Esophagus (tissue), 2 donors: ENCODE data around the gene GLI2. TPM values are rescaled to one million over a fixed set of nuclear protein-coding genes. Genes with fewer than 3 reads are reported as not detected.
A peak's percentile ranks its signal among the peaks of the same experiment; 100 is the strongest.

Experiments
- H3K27ac ChIP-seq, 2 donors: one replicate each; pipeline ENCODE4 v1.5.1; 2013; ENCODE audit warnings: low read depth in 2 of 2, mild to moderate bottlenecking in 2 of 2, inconsistent platforms in 1 of 2, low read length in 1 of 2, moderate library complexity in 1 of 2
- H3K27me3 ChIP-seq, 2 donors: one replicate each; pipeline ENCODE4 v1.6.1; 2013; ENCODE audit warnings: low read length in 2 of 2, control low read depth in 1 of 2, mild to moderate bottlenecking in 1 of 2; ENCODE audit not compliant: insufficient read depth in 2 of 2, control insufficient read depth in 1 of 2
- H3K36me3 ChIP-seq, 2 donors: one replicate each; pipeline ENCODE4 v1.6.1; 2013; ENCODE audit warnings: low read length in 1 of 2; ENCODE audit not compliant: control insufficient read depth in 2 of 2, insufficient read depth in 2 of 2
- H3K4me1 ChIP-seq, 2 donors: one replicate each; pipeline ENCODE4 v1.6.1; 2013; ENCODE audit warnings: low read length in 1 of 2; ENCODE audit not compliant: control insufficient read depth in 2 of 2, insufficient read depth in 2 of 2
- H3K4me3 ChIP-seq, 2 donors: one replicate each; pipeline ENCODE4 v1.5.1; 2013; ENCODE audit warnings: low read length in 2 of 2, mild to moderate bottlenecking in 2 of 2, low read depth in 1 of 2, moderate library complexity in 1 of 2
- H3K9me3 ChIP-seq, 2 donors: one replicate each; pipeline ENCODE4 v1.6.1; 2013; ENCODE audit warnings: mild to moderate bottlenecking in 2 of 2, low read depth in 1 of 2, low read length in 1 of 2, moderate library complexity in 1 of 2; ENCODE audit not compliant: control insufficient read depth in 2 of 2, insufficient read depth in 1 of 2
- WGBS, 2 donors: extraction: QIAGEN DNeasy Blood & Tissue Kit; methylation state at CpG; one replicate each; pipeline ENCODE4 v1.1.7; 2013; 5-methylcytosine and 5-hydroxymethylcytosine counted together
- polyA plus RNA-seq, 2 donors: library from polyadenylated mRNA; stranded (reverse); fragments of 200-250 nt; gene quantifications; one replicate each; pipeline ENCODE4 v1.2.3, GENCODE V29; 2013
- donor health status: healthy with polysubstance abuse.
- donor health status: Bipolar disorder and iron deficiency.

The GLI2 gene
- polyA plus RNA-seq, 2 donors: 0.31 to 0.35 TPM

DNA sequence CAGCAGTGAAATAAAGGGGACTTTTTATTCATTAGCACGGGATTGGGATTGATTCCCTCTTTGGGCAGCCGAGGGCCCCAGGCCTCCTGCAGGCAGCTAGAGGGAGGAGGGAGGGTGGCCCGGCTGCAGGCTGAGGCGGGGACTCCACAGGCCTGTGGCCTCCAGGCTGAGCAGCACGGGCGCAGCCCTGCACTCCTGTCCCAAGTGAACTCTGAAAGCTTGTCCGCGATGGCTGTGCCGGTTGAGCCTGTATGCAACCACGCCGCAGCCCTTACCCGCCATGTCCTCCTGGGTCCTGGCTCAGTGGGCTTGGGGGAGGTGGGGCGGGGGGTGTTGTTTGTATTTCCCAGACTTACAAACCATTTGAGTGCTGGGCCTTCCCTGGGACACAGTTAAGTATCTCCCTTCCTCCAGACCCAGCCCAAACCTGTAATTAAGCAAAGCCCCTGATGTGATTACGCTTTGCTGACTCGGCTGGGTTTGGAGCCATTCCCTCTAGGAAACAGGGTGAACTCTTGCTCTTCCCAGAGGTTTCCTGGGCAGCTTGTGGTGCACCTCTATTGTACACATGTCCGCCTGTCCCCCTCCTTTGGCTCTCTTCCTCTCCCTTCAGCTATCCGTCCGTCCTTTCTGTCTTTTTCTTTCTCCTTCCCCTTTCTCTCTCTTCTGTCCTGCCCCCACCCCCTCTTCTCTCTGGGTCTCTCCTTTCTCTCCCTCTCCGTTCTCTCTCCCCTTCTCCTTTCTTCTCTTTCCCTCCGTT lies 5.3 kb downstream of the GLI2 start:
- H3K9me3 ChIP-seq: no peaks in the 10 kb centered on the region
- H3K4me1 ChIP-seq: peaks cover 5 to 11% of the 10 kb centered on the region in 2 donors
- H3K27me3 ChIP-seq: peaks cover 0 to 3% of the 10 kb centered on the region in 2 donors
- 48 to 55% methylated on average over 20 of the region's 20 CpGs for WGBS, 2 donors
- no peaks in the 10 kb centered on the region for H3K36me3 ChIP-seq
- H3K27ac ChIP-seq: no peak overlapping the region
- peak overlapping the region in 1 of 2 donors; percentile 41 for H3K4me3 ChIP-seq

DNA sequence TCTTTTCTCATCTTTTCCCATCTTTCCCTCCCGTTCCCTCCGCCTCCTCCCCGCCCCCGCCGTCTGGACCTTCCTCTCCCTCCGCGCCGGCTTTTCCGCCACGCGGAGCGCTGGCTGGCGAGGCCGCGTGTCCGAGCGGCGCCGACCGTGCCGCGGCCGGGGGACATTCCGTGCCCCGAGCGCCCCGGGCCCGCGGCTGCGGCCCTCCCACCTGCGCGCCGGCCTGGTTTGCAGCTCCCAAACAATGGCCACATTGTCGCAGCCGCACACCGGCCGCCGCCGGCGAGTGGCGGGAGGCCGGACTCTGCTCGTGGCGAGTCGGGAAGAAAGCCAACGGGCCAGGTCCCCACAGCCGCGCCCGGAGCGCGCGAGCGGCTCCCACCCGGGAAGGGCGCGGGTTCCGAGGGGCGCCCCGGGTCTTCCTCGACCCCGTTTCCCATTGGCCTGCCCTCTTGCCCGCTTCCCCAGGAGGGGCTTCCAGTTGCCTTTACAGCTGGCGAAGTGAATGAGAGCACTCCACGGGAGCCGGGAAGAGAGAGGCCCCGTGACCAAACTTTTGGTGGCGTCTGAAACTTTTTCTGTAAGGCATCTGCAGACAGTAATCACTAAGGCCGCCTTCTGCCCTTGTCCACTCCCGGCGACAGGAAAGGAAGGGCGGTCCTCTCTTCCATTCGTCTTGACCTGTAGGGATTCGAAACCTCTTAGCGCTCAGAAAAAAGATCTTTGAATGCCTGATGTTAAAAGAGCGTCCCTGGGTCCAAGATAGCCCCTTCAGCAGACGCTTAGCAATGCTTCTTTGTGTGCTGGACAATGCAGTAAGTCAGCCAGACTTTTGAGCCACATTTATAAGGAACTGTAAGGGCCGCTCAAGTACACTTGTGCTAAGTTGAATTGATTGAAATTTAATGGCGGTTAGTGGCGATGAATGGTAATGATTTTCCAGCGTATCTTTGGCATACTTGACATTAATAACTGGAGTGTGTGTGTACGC lies 6.2 kb downstream of the GLI2 start:
- no peak overlapping the region for H3K27ac ChIP-seq
- H3K4me3 ChIP-seq: peak overlapping the region in 1 of 2 donors; percentile 41
- H3K9me3 ChIP-seq: no peaks in the 10 kb centered on the region
- WGBS, 2 donors: 19 to 21% methylated on average over 68 to 81 of the region's 81 CpGs
- peaks cover 0 to 3% of the 10 kb centered on the region in 2 donors for H3K27me3 ChIP-seq
- H3K4me1 ChIP-seq: peaks cover 4% of the 10 kb centered on the region in 2 donors
- H3K36me3 ChIP-seq: no peaks in the 10 kb centered on the region

DNA sequence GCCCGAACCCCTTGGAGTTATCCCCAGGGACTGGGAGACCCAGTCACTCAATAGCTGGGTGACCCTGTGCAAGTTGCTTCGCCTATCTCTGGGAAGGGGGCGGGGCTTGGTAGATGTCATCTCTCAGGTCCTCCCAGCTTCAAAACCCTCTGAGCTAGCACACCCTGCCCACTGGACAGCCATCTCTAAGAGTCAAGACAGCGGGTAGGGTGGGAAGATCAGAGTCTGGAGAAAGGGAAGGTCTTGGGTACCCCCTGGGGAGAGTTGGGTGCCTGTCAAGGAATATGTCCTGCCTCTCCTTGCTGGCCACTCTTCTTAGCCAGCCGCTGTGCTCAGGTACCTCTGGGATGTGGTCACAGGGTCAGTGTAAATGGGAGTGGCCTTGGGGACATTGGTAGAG lies 8.0 kb downstream of the GLI2 start:
- Histone ChIP-seq H3K27ac (no peak overlapping the region), H3K27me3 (peaks cover 0 to 3% of the 10 kb centered on the region in 2 donors), H3K4me1 (peaks cover 4% of the 10 kb centered on the region in 2 donors), H3K9me3 (no peaks in the 10 kb centered on the region), H3K4me3 (no peak overlapping the region), H3K36me3 (no peaks in the 10 kb centered on the region)
- 90 to 95% methylated on average over 5 of the region's 5 CpGs for WGBS, 2 donors

DNA sequence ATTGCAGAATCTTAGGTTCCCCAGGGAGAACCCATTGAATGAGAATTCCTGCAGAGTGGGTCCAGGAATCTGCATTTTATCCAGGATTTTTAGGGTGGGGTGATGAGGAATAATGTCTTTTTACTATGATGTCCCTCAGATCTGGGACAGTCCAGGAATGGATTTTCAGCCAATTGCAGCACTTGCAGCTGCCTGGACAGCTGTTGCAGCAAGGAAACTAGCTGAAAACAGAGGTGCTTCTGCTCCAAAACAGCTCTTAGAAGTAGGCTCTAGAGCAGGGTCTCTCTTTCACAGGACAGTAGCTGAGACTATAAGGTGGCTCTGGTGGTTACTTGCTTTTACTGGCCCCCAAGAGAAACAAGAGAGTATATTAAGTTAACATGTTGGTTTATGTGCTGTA lies 9.1 kb downstream of the GLI2 start:
- peaks cover 2 to 3% of the 10 kb centered on the region in 2 donors for H3K27me3 ChIP-seq
- no peak overlapping the region for H3K4me3 ChIP-seq
- H3K27ac ChIP-seq: no peak overlapping the region
- H3K9me3 ChIP-seq: no peaks in the 10 kb centered on the region
- no peaks in the 10 kb centered on the region for H3K36me3 ChIP-seq
- H3K4me1 ChIP-seq: peaks cover 4% of the 10 kb centered on the region in 2 donors

DNA sequence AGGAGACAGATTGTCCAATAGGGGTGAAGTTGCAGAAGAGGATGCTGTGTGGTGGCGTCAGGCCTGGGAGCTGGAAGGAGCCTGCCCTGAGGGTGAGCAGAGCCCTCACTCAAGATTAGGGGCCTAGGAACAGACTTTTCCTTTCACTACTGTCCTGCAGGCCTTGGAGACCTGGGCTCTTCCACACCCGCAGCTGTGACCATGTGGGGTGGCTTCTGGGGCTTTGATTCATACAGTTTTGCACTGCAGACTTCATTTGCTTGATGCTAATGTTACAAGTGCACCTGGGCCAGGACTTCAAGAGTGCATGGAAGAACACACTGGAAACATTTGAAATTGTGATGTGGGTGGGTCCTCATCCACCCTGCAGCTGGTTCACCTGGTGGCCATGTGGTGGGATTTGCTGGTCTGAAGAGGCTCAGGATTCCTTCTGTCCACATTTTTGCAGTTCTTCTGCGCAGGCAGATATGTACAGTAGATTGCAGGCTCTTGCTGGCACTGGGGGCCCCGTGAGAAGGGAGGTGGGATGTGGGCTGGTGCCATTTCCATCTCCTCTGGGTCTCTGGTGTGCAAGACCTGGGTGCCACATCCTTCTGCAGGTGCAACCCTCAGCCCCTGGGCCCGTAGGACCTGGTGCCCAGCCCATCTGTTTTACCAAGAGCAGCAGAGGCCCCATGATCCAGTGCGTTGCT lies 9.9 kb downstream of the GLI2 start:
- WGBS, 2 donors: 89 to 94% methylated on average over 6 of the region's 6 CpGs
- H3K27ac ChIP-seq: no peak overlapping the region
- no peaks in the 10 kb centered on the region for H3K36me3 ChIP-seq
- no peak overlapping the region for H3K4me3 ChIP-seq
- H3K4me1 ChIP-seq: peaks cover 4% of the 10 kb centered on the region in 2 donors
- H3K9me3 ChIP-seq: no peaks in the 10 kb centered on the region
- H3K27me3 ChIP-seq: peaks cover 2 to 3% of the 10 kb centered on the region in 2 donors

DNA sequence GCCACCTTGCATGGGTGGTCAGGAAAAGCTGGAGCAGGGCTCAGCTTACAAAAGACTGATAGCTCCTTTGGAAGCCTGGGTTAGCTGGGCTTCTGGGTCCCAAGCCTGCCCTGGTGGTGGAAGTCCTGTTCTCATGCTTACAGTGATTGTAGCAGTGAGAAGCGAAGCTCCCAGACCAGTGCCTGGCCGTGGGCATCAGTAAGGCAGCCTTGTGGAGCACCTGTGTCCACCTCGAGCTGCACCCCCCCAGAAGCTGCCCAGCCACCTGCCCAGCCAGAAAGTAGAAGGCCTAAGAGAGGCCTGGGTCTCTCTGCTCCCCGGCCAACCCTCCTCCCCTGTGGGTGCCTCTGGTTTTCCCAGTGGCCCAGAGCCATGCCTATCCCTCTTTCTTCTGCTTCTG lies 10.5 kb downstream of the GLI2 start:
- peaks cover 4% of the 10 kb centered on the region in 2 donors for H3K4me1 ChIP-seq
- 82 to 85% methylated on average over 4 of the region's 4 CpGs for WGBS, 2 donors
- H3K27ac ChIP-seq: no peak overlapping the region
- no peak overlapping the region for H3K4me3 ChIP-seq
- H3K36me3 ChIP-seq: no peaks in the 10 kb centered on the region
- H3K27me3 ChIP-seq: peaks cover 2 to 3% of the 10 kb centered on the region in 2 donors
- no peaks in the 10 kb centered on the region for H3K9me3 ChIP-seq

DNA sequence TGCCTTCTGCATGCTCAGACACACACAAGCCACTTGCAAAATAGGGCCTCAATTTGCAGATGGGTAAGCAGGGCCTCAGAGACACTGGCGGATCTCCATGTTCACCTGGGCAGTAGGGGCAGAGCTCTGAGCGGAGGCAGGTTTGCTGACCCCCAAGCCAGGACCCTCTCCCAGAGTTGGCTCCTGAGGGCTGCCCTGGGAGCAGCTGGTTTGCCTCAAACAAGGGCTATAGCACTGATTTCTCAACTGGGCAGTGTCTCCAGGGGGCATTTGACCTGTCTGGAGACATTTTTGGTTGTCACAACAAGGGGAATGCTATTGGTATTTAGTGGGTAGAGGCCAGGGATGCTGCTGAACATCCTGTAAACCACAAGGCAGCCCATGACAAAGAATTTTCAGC lies 11.6 kb downstream of the GLI2 start:
- Histone ChIP-seq H3K27me3 (peaks cover 0 to 2% of the 10 kb centered on the region in 2 donors), H3K36me3 (no peaks in the 10 kb centered on the region), H3K4me1 (no peaks in the 10 kb centered on the region), H3K4me3 (no peak overlapping the region), H3K9me3 (no peaks in the 10 kb centered on the region), H3K27ac (no peak overlapping the region)
- 97 to 100% methylated on average over 2 of the region's 2 CpGs for WGBS, 2 donors

DNA sequence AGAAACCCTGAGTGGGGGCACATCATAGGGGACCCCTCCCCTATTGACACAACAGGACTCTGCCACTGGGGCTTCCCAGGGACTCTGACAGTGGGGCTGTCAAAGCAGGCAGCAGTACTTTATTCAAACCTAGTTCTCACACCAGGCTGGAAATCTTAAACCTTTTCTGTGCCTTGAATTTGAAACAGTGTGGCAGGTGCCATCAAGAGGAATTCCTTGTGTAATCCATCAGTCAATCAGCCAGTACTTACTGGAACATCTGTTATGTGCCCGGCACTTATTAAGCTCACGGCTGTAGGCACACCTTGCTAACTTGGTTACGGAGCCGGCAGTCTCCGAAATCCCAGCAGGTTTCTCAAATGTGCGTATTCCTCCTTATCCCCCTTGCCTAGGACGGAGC lies 12.0 kb downstream of the GLI2 start:
- Histone ChIP-seq H3K9me3 (no peaks in the 10 kb centered on the region), H3K36me3 (no peaks in the 10 kb centered on the region), H3K4me3 (no peak overlapping the region), H3K27me3 (peaks cover 0 to 2% of the 10 kb centered on the region in 2 donors), H3K4me1 (no peaks in the 10 kb centered on the region), H3K27ac (no peak overlapping the region)
- 90 to 96% methylated on average over 7 of the region's 7 CpGs for WGBS, 2 donors

DNA sequence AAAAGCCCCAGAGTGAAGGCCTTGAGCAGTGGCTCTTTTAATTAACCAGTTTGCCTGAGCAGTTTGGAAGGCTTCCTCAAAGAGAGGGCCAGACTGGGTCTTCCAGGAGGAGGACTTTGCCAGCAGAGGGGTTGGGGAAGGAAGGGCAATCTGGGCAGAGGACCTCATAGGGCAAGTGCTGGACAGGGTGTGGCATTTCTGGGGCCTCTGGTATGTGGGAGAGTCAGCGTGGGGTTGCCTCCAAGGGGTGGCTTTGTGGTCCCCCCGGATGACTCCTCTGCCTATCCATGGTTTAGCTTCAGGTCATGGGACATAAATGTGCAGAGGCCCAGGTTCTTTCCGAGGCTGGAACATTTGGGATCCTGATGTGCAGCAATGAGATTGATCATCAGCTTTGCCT lies 12.6 kb downstream of the GLI2 start:
- no peak overlapping the region for H3K4me3 ChIP-seq
- peaks cover 0 to 2% of the 10 kb centered on the region in 2 donors for H3K27me3 ChIP-seq
- 83 to 88% methylated on average over 3 of the region's 3 CpGs for WGBS, 2 donors
- H3K4me1 ChIP-seq: no peaks in the 10 kb centered on the region
- no peak overlapping the region for H3K27ac ChIP-seq
- no peaks in the 10 kb centered on the region for H3K9me3 ChIP-seq
- no peaks in the 10 kb centered on the region for H3K36me3 ChIP-seq
